HEK293 (cell line): ENCODE measurements around the gene DNAJC13.

ENCODE experiments used
- CTCF ChIA-PET: fragments of 350-600 bp; formaldehyde crosslinking; extraction: SDS; loops from one replicate; lab custom pipeline; 2021; ENCODE audit warnings: antibody characterized with exemption; lab: Yijun Ruan, JAX
- POLR2A ChIA-PET: fragments of 300-600 bp; formaldehyde crosslinking; extraction: SDS; loops from one replicate; lab custom pipeline; 2020; ENCODE audit warnings: antibody characterized with exemption, inconsistent platforms; lab: Yijun Ruan, JAX
- H3K27ac ChIP-seq: fragments of 200-500 bp; sonication (Bioruptor generic); 2 replicates; pipeline ENCODE4 v1.5.1; 2014; ENCODE audit warnings: low read depth, low read length, control low read depth, inconsistent platforms; ENCODE audit errors: extremely low read depth
- H3K36me3 ChIP-seq, 2 experiments: fragments of 200-500 bp in 1 of 2; sonication (Bioruptor generic) in 1 of 2; 1 replicate in 1 of 2; 2 replicates in 1 of 2; pipeline ENCODE4 v1.5.1; 2014 to 2017; ENCODE audit warnings: inconsistent platforms in 2 of 2, low read length in 2 of 2; ENCODE audit not compliant: control insufficient read depth in 2 of 2, insufficient read depth in 1 of 2
- H3K4me1 ChIP-seq: fragments of 200-500 bp; sonication (Bioruptor generic); 2 replicates; pipeline ENCODE4 v1.5.1; 2014; ENCODE audit warnings: mild to moderate bottlenecking, low read length, inconsistent platforms; ENCODE audit not compliant: control insufficient read depth, insufficient read depth
- H3K4me3 ChIP-seq: 2 replicates; pipeline ENCODE4 v1.5.1; 2011; ENCODE audit warnings: low read depth, mild to moderate bottlenecking, control low read depth, low read length, moderate library complexity
- H3K9me3 ChIP-seq: fragments of 200-500 bp; sonication (Bioruptor generic); 2 replicates; pipeline ENCODE4 v1.5.1; 2014; ENCODE audit warnings: low read depth, low read length, inconsistent platforms; ENCODE audit not compliant: control insufficient read depth, insufficient read depth
- EGR2 ChIP-seq: fragments of 450-650 bp; formaldehyde crosslinking; IDR thresholded peaks from 2 replicates; pipeline ENCODE4 v1.5.1; 2016; ENCODE audit warnings: low read depth, missing biosample characterization, missing genetic modification characterization
- GLI4 ChIP-seq: fragments of 450-650 bp; formaldehyde crosslinking; IDR thresholded peaks from 2 replicates; pipeline ENCODE4 v1.5.1; 2016; ENCODE audit warnings: missing biosample characterization, missing genetic modification characterization
- HOXC10 ChIP-seq: sonication (generic); formaldehyde crosslinking; IDR thresholded peaks from 2 replicates; pipeline ENCODE4 v1.8.1; 2023; ENCODE audit warnings: mild to moderate bottlenecking, missing genetic modification reagents
- IKZF3 ChIP-seq: fragments of 450-650 bp; IDR thresholded peaks from 2 replicates; pipeline ENCODE4 v1.5.0; 2018; ENCODE audit warnings: missing biosample characterization, mild to moderate bottlenecking, missing genetic modification characterization, moderate library complexity
- MYNN ChIP-seq: fragments of 450-650 bp; formaldehyde crosslinking; IDR thresholded peaks from 2 replicates; pipeline ENCODE4 v1.5.1; 2016; ENCODE audit warnings: missing biosample characterization, missing genetic modification characterization, borderline replicate concordance
- SCRT1 ChIP-seq: fragments of 450-650 bp; formaldehyde crosslinking; IDR thresholded peaks from 2 replicates; pipeline ENCODE4 v1.5.1; 2016; ENCODE audit warnings: missing biosample characterization, missing genetic modification characterization, borderline replicate concordance
- SCRT2 ChIP-seq: fragments of 450-650 bp; formaldehyde crosslinking; IDR thresholded peaks from 2 replicates; pipeline ENCODE4 v1.5.1; 2016; ENCODE audit warnings: missing biosample characterization, missing genetic modification characterization
- ZBTB48 ChIP-seq: fragments of 450-650 bp; formaldehyde crosslinking; IDR thresholded peaks from 2 replicates; pipeline ENCODE4 v1.5.1; 2016; ENCODE audit warnings: missing biosample characterization, missing genetic modification characterization
- ZFP3 ChIP-seq: fragments of 450-650 bp; formaldehyde crosslinking; IDR thresholded peaks from 2 replicates; pipeline ENCODE4 v1.5.1; 2016; ENCODE audit warnings: low read depth, missing biosample characterization, missing genetic modification characterization
- ZNF155 ChIP-seq: fragments of 450-650 bp; formaldehyde crosslinking; IDR thresholded peaks from 2 replicates; pipeline ENCODE4 v1.5.1; 2016; ENCODE audit warnings: missing biosample characterization, missing genetic modification characterization
- ZNF169 ChIP-seq: fragments of 450-650 bp; formaldehyde crosslinking; IDR thresholded peaks from 2 replicates; pipeline ENCODE4 v1.5.1; 2016; ENCODE audit warnings: missing biosample characterization, missing genetic modification characterization
- ZNF175 ChIP-seq: fragments of 450-650 bp; formaldehyde crosslinking; IDR thresholded peaks from 2 replicates; pipeline ENCODE4 v1.5.1; 2016; ENCODE audit warnings: missing biosample characterization, missing genetic modification characterization
- ZNF221 ChIP-seq: fragments of 450-650 bp; formaldehyde crosslinking; IDR thresholded peaks from 2 replicates; pipeline ENCODE4 v1.5.1; 2017; ENCODE audit warnings: missing biosample characterization, missing genetic modification characterization, borderline replicate concordance
- ZNF239 ChIP-seq: fragments of 450-650 bp; formaldehyde crosslinking; IDR thresholded peaks from 2 replicates; pipeline ENCODE4 v1.5.1; 2016; ENCODE audit warnings: missing biosample characterization, missing genetic modification characterization
- ZNF248 ChIP-seq: fragments of 450-650 bp; formaldehyde crosslinking; IDR thresholded peaks from 2 replicates; pipeline ENCODE4 v1.5.1; 2017; ENCODE audit warnings: missing biosample characterization, missing genetic modification characterization
- ZNF311 ChIP-seq: fragments of 450-650 bp; formaldehyde crosslinking; IDR thresholded peaks from 2 replicates; pipeline ENCODE4 v1.5.1; 2017; ENCODE audit warnings: missing biosample characterization, missing genetic modification characterization, borderline replicate concordance
- ZNF433 ChIP-seq: fragments of 450-650 bp; formaldehyde crosslinking; IDR thresholded peaks from 2 replicates; pipeline ENCODE4 v1.5.1; 2016; ENCODE audit warnings: missing biosample characterization, missing genetic modification characterization, low read depth
- ZNF529 ChIP-seq: fragments of 450-650 bp; formaldehyde crosslinking; IDR thresholded peaks from 2 replicates; pipeline ENCODE4 v1.5.1; 2017; ENCODE audit warnings: missing genetic modification characterization, missing biosample characterization; ENCODE audit not compliant: insufficient replicate concordance
- ZNF558 ChIP-seq: fragments of 450-650 bp; formaldehyde crosslinking; IDR thresholded peaks from 2 replicates; pipeline ENCODE4 v1.5.1; 2016; ENCODE audit warnings: missing biosample characterization, missing genetic modification characterization
- ZNF677 ChIP-seq: fragments of 450-650 bp; IDR thresholded peaks from 2 replicates; pipeline ENCODE4 v1.5.0; 2018; ENCODE audit warnings: missing biosample characterization, mild to moderate bottlenecking, missing genetic modification characterization, moderate library complexity
- ZNF707 ChIP-seq: fragments of 450-650 bp; formaldehyde crosslinking; IDR thresholded peaks from 2 replicates; pipeline ENCODE4 v1.5.1; 2016; ENCODE audit warnings: missing biosample characterization, missing genetic modification characterization
- ZNF785 ChIP-seq: fragments of 450-650 bp; formaldehyde crosslinking; IDR thresholded peaks from 2 replicates; pipeline ENCODE4 v1.5.1; 2016; ENCODE audit warnings: missing biosample characterization, missing genetic modification characterization
- ZSCAN23 ChIP-seq: fragments of 450-650 bp; formaldehyde crosslinking; IDR thresholded peaks from 2 replicates; pipeline ENCODE4 v1.5.1; 2016; ENCODE audit warnings: missing biosample characterization, missing genetic modification characterization
- TF ChIP-seq, protein P1 (sequence below): fragments of 450-650 bp; formaldehyde crosslinking; IDR thresholded peaks from 2 replicates; pipeline ENCODE4 v1.5.1; 2017; ENCODE audit warnings: missing biosample characterization, mild to moderate bottlenecking, missing genetic modification characterization, moderate library complexity
- TF ChIP-seq, protein P2 (sequence below): fragments of 450-650 bp; formaldehyde crosslinking; IDR thresholded peaks from 2 replicates; pipeline ENCODE4 v1.5.1; 2016; ENCODE audit warnings: missing biosample characterization, missing genetic modification characterization
- TF ChIP-seq, protein P3 (sequence below): fragments of 450-650 bp; formaldehyde crosslinking; IDR thresholded peaks from 2 replicates; pipeline ENCODE4 v1.5.1; 2016; ENCODE audit warnings: missing biosample characterization, missing genetic modification characterization
- TF ChIP-seq, protein P4 (sequence below): fragments of 450-650 bp; formaldehyde crosslinking; IDR thresholded peaks from 2 replicates; pipeline ENCODE4 v1.5.1; 2016; ENCODE audit warnings: missing biosample characterization, missing genetic modification characterization, borderline replicate concordance
- TF ChIP-seq, protein P5 (sequence below): fragments of 450-650 bp; formaldehyde crosslinking; IDR thresholded peaks from 2 replicates; pipeline ENCODE4 v1.5.1; 2017; ENCODE audit warnings: missing biosample characterization, missing genetic modification characterization

The DNAJC13 gene

DNA sequence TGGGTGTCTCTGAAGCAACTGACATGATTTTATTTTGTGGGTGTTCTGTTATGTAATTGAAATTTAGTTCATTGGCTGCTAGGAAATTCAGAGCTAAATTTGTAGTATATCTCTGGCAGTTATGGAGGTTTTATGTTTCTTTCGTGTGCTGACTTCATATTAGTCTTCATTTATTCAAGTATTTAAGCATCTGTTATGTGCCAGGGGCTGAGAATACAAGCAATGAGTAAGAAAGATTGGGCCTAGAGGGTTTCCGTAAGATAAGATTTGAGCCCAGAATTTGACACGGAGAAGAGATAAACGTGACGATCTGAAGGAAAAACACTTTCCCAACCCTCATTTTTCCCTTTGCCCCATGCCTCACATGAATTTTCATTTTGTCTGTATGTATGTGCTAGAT, 104.6 kb downstream of the DNAJC13 start:
- TF ChIP-seq GLI4 (tag by site-specific recombination) (no peak), ZNF169 (no peak), ZSCAN23 (tag by site-specific recombination) (no peak), HOXC10 (CRISPR knock-in tag) (no peak), ZNF221 (tag by site-specific recombination) (no peak), ZNF175 (tag by site-specific recombination) (no peak), ZNF707 (tag by site-specific recombination) (no peak), MYNN (tag by site-specific recombination) (no peak), ZNF677 (tag by site-specific recombination) (no peak), SCRT2 (tag by site-specific recombination) (no peak), ZNF433 (tag by site-specific recombination) (no peak), IKZF3 (tag by site-specific recombination) (no peak), ZNF248 (tag by site-specific recombination) (no peak), ZBTB48 (tag by site-specific recombination) (no peak), ZNF785 (no peak)
- TF ChIP-seq, protein P1, sequence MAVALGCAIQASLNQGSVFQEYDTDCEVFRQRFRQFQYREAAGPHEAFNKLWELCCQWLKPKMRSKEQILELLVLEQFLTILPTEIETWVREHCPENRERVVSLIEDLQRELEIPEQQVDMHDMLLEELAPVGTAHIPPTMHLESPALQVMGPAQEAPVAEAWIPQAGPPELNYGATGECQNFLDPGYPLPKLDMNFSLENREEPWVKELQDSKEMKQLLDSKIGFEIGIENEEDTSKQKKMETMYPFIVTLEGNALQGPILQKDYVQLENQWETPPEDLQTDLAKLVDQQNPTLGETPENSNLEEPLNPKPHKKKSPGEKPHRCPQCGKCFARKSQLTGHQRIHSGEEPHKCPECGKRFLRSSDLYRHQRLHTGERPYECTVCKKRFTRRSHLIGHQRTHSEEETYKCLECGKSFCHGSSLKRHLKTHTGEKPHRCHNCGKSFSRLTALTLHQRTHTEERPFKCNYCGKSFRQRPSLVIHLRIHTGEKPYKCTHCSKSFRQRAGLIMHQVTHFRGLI: no peak
- TF ChIP-seq, protein P2, sequence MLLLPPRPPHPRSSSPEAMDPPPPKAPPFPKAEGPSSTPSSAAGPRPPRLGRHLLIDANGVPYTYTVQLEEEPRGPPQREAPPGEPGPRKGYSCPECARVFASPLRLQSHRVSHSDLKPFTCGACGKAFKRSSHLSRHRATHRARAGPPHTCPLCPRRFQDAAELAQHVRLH (tag by site-specific recombination): no peak
- TF ChIP-seq, protein P3, sequence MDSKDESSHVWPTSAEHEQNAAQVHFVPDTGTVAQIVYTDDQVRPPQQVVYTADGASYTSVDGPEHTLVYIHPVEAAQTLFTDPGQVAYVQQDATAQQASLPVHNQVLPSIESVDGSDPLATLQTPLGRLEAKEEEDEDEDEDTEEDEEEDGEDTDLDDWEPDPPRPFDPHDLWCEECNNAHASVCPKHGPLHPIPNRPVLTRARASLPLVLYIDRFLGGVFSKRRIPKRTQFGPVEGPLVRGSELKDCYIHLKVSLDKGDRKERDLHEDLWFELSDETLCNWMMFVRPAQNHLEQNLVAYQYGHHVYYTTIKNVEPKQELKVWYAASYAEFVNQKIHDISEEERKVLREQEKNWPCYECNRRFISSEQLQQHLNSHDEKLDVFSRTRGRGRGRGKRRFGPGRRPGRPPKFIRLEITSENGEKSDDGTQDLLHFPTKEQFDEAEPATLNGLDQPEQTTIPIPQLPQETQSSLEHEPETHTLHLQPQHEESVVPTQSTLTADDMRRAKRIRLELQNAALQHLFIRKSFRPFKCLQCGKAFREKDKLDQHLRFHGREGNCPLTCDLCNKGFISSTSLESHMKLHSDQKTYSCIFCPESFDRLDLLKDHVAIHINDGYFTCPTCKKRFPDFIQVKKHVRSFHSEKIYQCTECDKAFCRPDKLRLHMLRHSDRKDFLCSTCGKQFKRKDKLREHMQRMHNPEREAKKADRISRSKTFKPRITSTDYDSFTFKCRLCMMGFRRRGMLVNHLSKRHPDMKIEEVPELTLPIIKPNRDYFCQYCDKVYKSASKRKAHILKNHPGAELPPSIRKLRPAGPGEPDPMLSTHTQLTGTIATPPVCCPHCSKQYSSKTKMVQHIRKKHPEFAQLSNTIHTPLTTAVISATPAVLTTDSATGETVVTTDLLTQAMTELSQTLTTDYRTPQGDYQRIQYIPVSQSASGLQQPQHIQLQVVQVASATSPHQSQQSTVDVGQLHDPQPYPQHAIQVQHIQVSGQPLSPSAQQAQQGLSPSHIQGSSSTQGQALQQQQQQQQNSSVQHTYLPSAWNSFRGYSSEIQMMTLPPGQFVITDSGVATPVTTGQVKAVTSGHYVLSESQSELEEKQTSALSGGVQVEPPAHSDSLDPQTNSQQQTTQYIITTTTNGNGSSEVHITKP (tag by site-specific recombination): no peak
- no peaks in the 10 kb centered on the region for H3K4me1 ChIP-seq
- H3K36me3 ChIP-seq: peaks cover 0 to 78% of the 10 kb centered on the region in 2 experiments; a peak in 2 of 3 replicates
- H3K9me3 ChIP-seq: no peaks in the 10 kb centered on the region
- ChIA-PET CTCF (no interaction called here), POLR2A (no interaction called here)
- no peak overlapping the region for H3K4me3 ChIP-seq
- H3K27ac ChIP-seq: no peak overlapping the region

DNA sequence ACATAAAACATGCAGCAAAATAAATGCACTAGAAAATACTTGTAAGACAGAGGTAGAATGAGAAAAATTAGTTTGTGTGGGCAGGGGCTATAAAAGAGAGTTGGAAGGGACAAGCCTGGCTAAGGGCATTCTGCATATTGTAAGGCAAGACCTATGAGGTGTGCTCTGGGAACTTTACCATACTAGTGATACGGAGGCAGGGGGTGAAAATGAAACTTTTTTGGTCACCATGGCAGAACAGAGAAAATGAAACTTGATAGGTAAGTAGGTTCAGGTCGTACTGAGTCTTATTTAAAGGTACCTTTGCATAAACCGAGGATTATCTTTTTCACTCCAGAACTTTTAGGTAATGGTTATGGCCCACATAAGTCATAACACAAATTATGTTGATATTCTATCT, 105.1 kb downstream of the DNAJC13 start:
- H3K4me3 ChIP-seq: no peak overlapping the region
- H3K27ac ChIP-seq: no peak overlapping the region
- H3K9me3 ChIP-seq: no peaks in the 10 kb centered on the region
- no peaks in the 10 kb centered on the region for H3K4me1 ChIP-seq
- peaks cover 0 to 76% of the 10 kb centered on the region in 2 experiments; a peak in 2 of 3 replicates for H3K36me3 ChIP-seq
- POLR2A ChIA-PET: no interaction called here
- CTCF ChIA-PET: no interaction called here
- TF ChIP-seq ZNF529 (no peak), GLI4 (tag by site-specific recombination) (no peak), ZNF311 (tag by site-specific recombination) (no peak), ZNF558 (tag by site-specific recombination) (no peak), MYNN (tag by site-specific recombination) (no peak), SCRT1 (no peak), ZNF155 (tag by site-specific recombination) (no peak), ZFP3 (no peak), EGR2 (tag by site-specific recombination) (no peak), ZNF239 (tag by site-specific recombination) (no peak)
- TF ChIP-seq, protein P4, sequence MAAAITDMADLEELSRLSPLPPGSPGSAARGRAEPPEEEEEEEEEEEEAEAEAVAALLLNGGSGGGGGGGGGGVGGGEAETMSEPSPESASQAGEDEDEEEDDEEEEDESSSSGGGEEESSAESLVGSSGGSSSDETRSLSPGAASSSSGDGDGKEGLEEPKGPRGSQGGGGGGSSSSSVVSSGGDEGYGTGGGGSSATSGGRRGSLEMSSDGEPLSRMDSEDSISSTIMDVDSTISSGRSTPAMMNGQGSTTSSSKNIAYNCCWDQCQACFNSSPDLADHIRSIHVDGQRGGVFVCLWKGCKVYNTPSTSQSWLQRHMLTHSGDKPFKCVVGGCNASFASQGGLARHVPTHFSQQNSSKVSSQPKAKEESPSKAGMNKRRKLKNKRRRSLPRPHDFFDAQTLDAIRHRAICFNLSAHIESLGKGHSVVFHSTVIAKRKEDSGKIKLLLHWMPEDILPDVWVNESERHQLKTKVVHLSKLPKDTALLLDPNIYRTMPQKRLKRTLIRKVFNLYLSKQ (tag by site-specific recombination): no peak
- TF ChIP-seq, protein P5, sequence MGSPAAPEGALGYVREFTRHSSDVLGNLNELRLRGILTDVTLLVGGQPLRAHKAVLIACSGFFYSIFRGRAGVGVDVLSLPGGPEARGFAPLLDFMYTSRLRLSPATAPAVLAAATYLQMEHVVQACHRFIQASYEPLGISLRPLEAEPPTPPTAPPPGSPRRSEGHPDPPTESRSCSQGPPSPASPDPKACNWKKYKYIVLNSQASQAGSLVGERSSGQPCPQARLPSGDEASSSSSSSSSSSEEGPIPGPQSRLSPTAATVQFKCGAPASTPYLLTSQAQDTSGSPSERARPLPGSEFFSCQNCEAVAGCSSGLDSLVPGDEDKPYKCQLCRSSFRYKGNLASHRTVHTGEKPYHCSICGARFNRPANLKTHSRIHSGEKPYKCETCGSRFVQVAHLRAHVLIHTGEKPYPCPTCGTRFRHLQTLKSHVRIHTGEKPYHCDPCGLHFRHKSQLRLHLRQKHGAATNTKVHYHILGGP (tag by site-specific recombination): no peak
